ENCODE measurements around the gene SALL1. TPM values are rescaled to one million over a fixed set of nuclear protein-coding genes. Genes with fewer than 3 reads are reported as not detected.

The SALL1 gene
- polyA plus RNA-seq, 1 of the 3 experiments (the other 2 are of a cell fraction) = 0.02 TPM

DNA sequence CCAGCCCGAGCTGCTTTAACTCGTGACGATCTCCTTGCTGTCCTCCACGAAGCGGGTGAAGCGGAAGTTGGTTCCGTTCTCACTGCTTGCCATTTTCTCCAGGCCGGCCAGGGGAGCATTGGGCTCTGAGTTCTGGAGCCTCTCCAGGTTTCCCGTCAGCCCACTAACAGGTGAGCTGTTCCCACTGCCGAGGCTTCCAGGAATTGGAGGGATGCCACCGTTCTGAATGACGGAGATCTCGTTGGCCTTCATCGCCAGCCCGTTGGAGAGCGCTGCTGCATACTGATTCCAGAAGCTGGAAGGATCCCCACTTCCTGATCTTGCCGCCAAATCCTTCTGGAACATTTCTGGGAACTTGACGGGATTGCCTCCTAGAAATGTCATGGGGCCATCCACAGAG, 14.0 kb downstream of the SALL1 start (continued):
- TF ChIP-seq REST (IDR thresholded peaks at IDR 0.05; ENCODE audit: low read depth, low read length) (no peak), JUND (IDR thresholded peaks at IDR 0.05) (no peak), TAF1 (IDR thresholded peaks at IDR 0.05; ENCODE audit: borderline replicate concordance, low read depth, low read length) (no peak), ELF1 (IDR thresholded peaks at IDR 0.05) (no peak), YY1 (IDR thresholded peaks at IDR 0.05; ENCODE audit: low read depth) (no peak), RFX5 (IDR thresholded peaks at IDR 0.05; ENCODE audit: low read length) (no peak), MEF2A (IDR thresholded peaks at IDR 0.05; ENCODE audit: borderline replicate concordance, low read depth) (no peak), FOSL2 (IDR thresholded peaks at IDR 0.05; ENCODE audit: borderline replicate concordance, low read depth) (no peak)
- TF ChIP-seq, protein P1, sequence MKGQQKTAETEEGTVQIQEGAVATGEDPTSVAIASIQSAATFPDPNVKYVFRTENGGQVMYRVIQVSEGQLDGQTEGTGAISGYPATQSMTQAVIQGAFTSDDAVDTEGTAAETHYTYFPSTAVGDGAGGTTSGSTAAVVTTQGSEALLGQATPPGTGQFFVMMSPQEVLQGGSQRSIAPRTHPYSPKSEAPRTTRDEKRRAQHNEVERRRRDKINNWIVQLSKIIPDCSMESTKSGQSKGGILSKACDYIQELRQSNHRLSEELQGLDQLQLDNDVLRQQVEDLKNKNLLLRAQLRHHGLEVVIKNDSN (IDR thresholded peaks at IDR 0.05; ENCODE audit: borderline replicate concordance, low read depth) = no peak
- TF ChIP-seq, protein P2, sequence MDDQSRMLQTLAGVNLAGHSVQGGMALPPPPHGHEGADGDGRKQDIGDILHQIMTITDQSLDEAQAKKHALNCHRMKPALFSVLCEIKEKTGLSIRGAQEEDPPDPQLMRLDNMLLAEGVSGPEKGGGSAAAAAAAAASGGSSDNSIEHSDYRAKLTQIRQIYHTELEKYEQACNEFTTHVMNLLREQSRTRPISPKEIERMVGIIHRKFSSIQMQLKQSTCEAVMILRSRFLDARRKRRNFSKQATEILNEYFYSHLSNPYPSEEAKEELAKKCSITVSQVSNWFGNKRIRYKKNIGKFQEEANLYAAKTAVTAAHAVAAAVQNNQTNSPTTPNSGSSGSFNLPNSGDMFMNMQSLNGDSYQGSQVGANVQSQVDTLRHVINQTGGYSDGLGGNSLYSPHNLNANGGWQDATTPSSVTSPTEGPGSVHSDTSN (IDR thresholded peaks at IDR 0.05) = no peak

- DNase-seq = no peak
- no peak for TF ChIP-seq EZH2phosphoT487 (IDR thresholded peaks at IDR 0.05; ENCODE audit: borderline replicate concordance, low read depth)
- TF ChIP-seq, protein P1 (IDR thresholded peaks at IDR 0.05; ENCODE audit: borderline replicate concordance, low read depth) = no peak
- TF ChIP-seq TEAD4 (IDR thresholded peaks at IDR 0.05; ENCODE audit: borderline replicate concordance, insufficient read depth) = no peak
- H3F3A ChIP-seq (replicated peaks; ENCODE audit: insufficient read depth) = no peaks in the 10 kb centered on the region
- no peak overlapping the region for H3K9ac ChIP-seq
- H3K4me1 ChIP-seq (ENCODE audit: control insufficient read depth in 1 of 2, insufficient read depth in 2 of 2, low read depth in 1 of 2, low read length in 1 of 2) = no peaks in the 10 kb centered on the region
- ChIA-PET POLR2A (no interaction called here), CTCF (no interaction called here)
- no peaks in the 10 kb centered on the region for H4K20me1 ChIP-seq (ENCODE audit: insufficient read depth)
- H3K79me2 ChIP-seq (ENCODE audit: insufficient read depth) = no peaks in the 10 kb centered on the region
- no peaks in the 10 kb centered on the region for H3K27me3 ChIP-seq (ENCODE audit: insufficient read depth)
- no peak overlapping the region for H3K4me2 ChIP-seq
- H2AFZ ChIP-seq (ENCODE audit: low read depth) = no peak overlapping the region
- 52% methylated on average over 30 of the region's 34 CpGs for WGBS (ENCODE audit: low lambda C conversion rate)
- H3K4me3 ChIP-seq (ENCODE audit: low read depth in 2 of 2, low read length in 1 of 2) = no peak overlapping the region
- no peaks in the 10 kb centered on the region for H3K9me2 ChIP-seq
- no peaks in the 10 kb centered on the region for H3K9me3 ChIP-seq
- no peak overlapping the region for H3K27ac ChIP-seq (ENCODE audit: low read depth in 2 of 2, low read length in 1 of 2)
- H3K36me3 ChIP-seq (replicated peaks in 1 of 2; ENCODE audit: control insufficient read depth in 1 of 2, insufficient read depth in 2 of 2, low read length in 1 of 2) = no peaks in the 10 kb centered on the region
Observed at GRCh38 chr16:51134876-51135275, 16.2 kb downstream of the SALL1 start.
